Vagina (tissue), 2 donors: ENCODE results near the gene NEK11. TPM values are rescaled to one million over a fixed set of nuclear protein-coding genes. Genes with fewer than 3 reads are reported as not detected.

Source experiments
- DNase-seq, 2 donors: peaks; one replicate each; pipeline ENCODE4 v3.0.0-alpha.2; 2017; ENCODE audit errors: extremely low spot score in 2 of 2
- H3K27ac ChIP-seq: fragments of 200-600 bp; sonication (generic); one replicate; pipeline ENCODE4 v1.5.1; 2019
- H3K27me3 ChIP-seq: fragments of 200-600 bp; sonication (generic); one replicate; pipeline ENCODE4 v1.5.1; 2019
- H3K36me3 ChIP-seq, 2 donors: fragments of 200-600 bp; sonication (generic); one replicate each; pipeline ENCODE4 v1.5.1; 2017 to 2019
- H3K4me1 ChIP-seq: fragments of 200-600 bp; sonication (generic); one replicate; pipeline ENCODE4 v1.5.1; 2019
- H3K4me3 ChIP-seq, 2 donors: fragments of 200-600 bp; sonication (generic); 1 replicate in 1 of 2; 2 replicates in 1 of 2; pipeline ENCODE4 v1.5.1; 2016 to 2019
- H3K9me3 ChIP-seq: fragments of 200-600 bp; sonication (generic); one replicate; pipeline ENCODE4 v1.5.1; 2019
- POLR2A ChIP-seq, 2 donors: fragments of 450-650 bp; IDR thresholded peaks; one replicate each; pipeline ENCODE4 v1.6.1; 2017; ENCODE audit warnings: antibody characterized with exemption in 2 of 2, mild to moderate bottlenecking in 2 of 2, moderate library complexity in 2 of 2
- POLR2AphosphoS5 ChIP-seq, 2 donors: sonication (generic); formaldehyde crosslinking; IDR thresholded peaks; one replicate each; pipeline ENCODE4 v1.9.0; 2017; ENCODE audit warnings: antibody characterized with exemption in 2 of 2, mild to moderate bottlenecking in 2 of 2, low read depth in 1 of 2; ENCODE audit not compliant: insufficient read depth in 1 of 2
- intact Hi-C: fragments of 100-400 bp; cut with DNase I; formaldehyde crosslinking; loops from one replicate; pipeline ENCODE4 v1.15.1; 2023
- total RNA-seq: library from RNA; depleted of rRNA; stranded (reverse); fragments of >200 nt; gene quantifications from one replicate; pipeline ENCODE4 v1.2.3, GENCODE V29; 2016
- TF ChIP-seq, protein P1 (sequence below), 3 experiments: fragments of 450-650 bp in 2 of 3; fragments of 200-600 bp in 1 of 3; sonication (generic) in 1 of 3; IDR thresholded peaks; one replicate each; pipeline ENCODE4 v1.5.1; 2017 to 2019; ENCODE audit warnings: antibody characterized with exemption in 3 of 3, mild to moderate bottlenecking in 2 of 3, moderate library complexity in 2 of 3

The NEK11 gene
- total RNA-seq, 1 donor from 2014 or later, result 8.6 TPM

DNA sequence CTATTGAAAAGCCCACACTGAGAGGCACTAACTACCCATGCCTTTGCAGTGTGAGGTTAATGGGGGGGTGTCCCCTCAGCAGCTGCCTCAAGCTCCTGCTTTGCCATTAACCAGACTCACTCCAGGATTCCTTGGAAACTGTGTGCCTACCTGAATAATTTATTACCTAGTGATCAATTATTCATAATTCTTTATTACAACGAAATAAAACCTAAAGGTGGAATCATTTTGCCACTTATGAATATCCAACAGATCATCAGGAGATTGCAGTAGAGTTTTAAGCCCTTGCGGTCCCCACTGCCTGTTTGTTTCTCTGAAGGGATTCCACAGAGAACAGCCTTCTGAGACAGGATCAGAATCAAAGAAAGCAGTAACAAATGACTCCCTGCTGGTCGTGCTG is 23.3 kb downstream of the NEK11 start:
- Histone ChIP-seq H3K27me3 (no peaks in the 10 kb centered on the region), H3K27ac (no peak overlapping the region), H3K4me3 (no peak overlapping the region), H3K4me1 (no peaks in the 10 kb centered on the region), H3K9me3 (no peaks in the 10 kb centered on the region), H3K36me3 (no peaks in the 10 kb centered on the region)
- intact Hi-C loops, result no loop called here
- TF ChIP-seq, protein P1, sequence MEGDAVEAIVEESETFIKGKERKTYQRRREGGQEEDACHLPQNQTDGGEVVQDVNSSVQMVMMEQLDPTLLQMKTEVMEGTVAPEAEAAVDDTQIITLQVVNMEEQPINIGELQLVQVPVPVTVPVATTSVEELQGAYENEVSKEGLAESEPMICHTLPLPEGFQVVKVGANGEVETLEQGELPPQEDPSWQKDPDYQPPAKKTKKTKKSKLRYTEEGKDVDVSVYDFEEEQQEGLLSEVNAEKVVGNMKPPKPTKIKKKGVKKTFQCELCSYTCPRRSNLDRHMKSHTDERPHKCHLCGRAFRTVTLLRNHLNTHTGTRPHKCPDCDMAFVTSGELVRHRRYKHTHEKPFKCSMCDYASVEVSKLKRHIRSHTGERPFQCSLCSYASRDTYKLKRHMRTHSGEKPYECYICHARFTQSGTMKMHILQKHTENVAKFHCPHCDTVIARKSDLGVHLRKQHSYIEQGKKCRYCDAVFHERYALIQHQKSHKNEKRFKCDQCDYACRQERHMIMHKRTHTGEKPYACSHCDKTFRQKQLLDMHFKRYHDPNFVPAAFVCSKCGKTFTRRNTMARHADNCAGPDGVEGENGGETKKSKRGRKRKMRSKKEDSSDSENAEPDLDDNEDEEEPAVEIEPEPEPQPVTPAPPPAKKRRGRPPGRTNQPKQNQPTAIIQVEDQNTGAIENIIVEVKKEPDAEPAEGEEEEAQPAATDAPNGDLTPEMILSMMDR (IDR thresholded peaks at IDR 0.05), result no peak
- TF ChIP-seq POLR2AphosphoS5 (IDR thresholded peaks at IDR 0.05; ENCODE audit: insufficient read depth in 1 of 2, low read depth in 1 of 2) (no peak), POLR2A (IDR thresholded peaks at IDR 0.05) (no peak)
- no peak for DNase-seq

DNA sequence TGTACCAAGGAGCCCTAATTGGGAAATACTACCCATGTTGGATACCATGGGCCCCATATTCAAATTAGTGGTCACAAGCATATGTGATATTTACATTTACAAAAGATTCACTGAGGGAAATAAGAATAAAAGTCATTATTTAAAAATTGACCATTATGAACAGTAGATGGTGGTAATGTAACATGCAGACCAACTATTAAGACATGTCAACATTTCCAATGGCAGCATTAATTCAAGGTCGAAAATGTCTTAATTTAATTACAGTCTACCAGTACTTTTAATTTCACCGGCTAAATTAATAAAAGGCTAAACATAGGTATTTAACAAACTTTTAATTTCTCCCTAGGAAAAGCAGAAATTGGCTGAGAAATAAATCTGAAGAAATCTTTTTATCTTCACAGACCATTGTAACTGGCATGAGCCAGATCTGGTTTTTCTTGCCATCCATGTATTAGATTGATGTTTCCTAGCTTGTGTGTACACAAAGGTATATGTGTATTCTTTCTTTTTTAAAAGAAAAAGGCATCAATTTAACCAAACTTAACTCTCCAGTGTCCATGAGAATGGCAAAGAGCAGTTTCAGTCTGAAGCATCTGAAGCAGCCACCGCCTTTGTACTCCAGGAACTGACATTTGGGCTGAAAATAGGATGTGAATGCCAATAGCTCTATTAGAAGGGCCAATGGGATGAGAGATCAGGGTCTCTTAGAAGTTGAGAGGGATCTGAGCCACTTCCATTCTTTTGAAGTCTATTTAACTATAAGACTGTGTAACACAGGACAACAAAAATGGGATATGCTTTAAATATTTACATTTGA is 26.6 kb downstream of the NEK11 start:
- intact Hi-C loops, result no loop called here
- no peaks in the 10 kb centered on the region for H3K9me3 ChIP-seq
- no peaks in the 10 kb centered on the region for H3K4me1 ChIP-seq
- H3K4me3 ChIP-seq, result no peak overlapping the region
- TF ChIP-seq POLR2A (IDR thresholded peaks at IDR 0.05), result no peak
- TF ChIP-seq, protein P1 (IDR thresholded peaks at IDR 0.05), result no peak
- TF ChIP-seq POLR2AphosphoS5 (IDR thresholded peaks at IDR 0.05; ENCODE audit: insufficient read depth in 1 of 2, low read depth in 1 of 2), result no peak
- no peak for DNase-seq
- no peak overlapping the region for H3K27ac ChIP-seq
- no peaks in the 10 kb centered on the region for H3K27me3 ChIP-seq
- H3K36me3 ChIP-seq, result no peaks in the 10 kb centered on the region

DNA sequence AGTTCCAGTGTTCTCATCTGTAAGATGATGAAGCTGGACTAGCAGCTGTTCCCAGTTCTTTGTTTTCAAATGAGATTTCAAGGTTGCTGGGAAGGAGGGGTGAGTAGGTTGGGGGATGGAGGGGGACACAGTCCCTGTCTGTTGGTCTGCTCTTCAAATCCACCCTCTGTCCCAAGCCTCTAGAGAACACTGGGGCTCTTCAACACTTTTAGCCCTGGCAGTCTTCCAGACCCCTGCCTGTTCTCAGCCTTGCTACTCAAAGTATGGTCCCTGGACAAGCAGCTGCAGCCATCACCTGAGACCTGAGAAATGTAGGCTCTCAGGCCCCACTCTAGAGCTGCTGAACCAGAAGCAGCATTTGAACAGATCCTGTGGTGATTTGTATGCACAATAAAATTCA is 41.3 kb downstream of the NEK11 start:
- Histone ChIP-seq H3K27ac (no peak overlapping the region), H3K27me3 (no peaks in the 10 kb centered on the region), H3K9me3 (no peaks in the 10 kb centered on the region), H3K36me3 (no peaks in the 10 kb centered on the region), H3K4me1 (no peaks in the 10 kb centered on the region), H3K4me3 (no peak overlapping the region)
- intact Hi-C loops, result no loop called here
- no peak for DNase-seq
- TF ChIP-seq POLR2AphosphoS5 (IDR thresholded peaks at IDR 0.05; ENCODE audit: insufficient read depth in 1 of 2, low read depth in 1 of 2) (no peak), POLR2A (IDR thresholded peaks at IDR 0.05) (no peak)
- TF ChIP-seq, protein P1 (IDR thresholded peaks at IDR 0.05), result no peak

DNA sequence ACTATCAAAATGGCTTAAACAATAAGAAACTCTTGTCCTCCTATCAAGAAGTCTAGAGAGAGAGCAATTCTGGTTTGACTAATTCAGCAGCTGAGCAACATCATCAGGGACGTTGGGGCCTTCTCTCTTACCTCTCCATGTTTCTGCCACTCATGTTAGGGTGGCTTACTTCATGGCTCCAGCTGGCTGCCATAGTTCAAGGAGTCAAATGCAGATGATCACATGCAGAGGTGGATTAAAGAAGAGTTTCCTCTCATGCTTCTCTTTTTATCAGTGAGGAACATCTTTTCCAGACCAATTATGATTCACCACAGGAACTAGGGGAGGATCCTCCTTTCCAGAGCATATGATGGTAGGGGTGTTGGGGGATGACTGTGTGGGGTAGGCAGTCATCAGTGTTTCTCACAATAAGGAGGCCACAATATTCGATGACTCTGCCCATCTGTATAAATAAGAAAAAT is 45.5 kb downstream of the NEK11 start:
- no peaks in the 10 kb centered on the region for H3K9me3 ChIP-seq
- H3K27ac ChIP-seq, result peak overlapping the region; percentile 3
- DNase-seq, result no peak
- no peak overlapping the region for H3K4me3 ChIP-seq
- no peaks in the 10 kb centered on the region for H3K4me1 ChIP-seq
- intact Hi-C loops, result no loop called here
- TF ChIP-seq, protein P1 (IDR thresholded peaks at IDR 0.05), result no peak
- TF ChIP-seq POLR2A (IDR thresholded peaks at IDR 0.05), result no peak
- no peak for TF ChIP-seq POLR2AphosphoS5 (IDR thresholded peaks at IDR 0.05; ENCODE audit: insufficient read depth in 1 of 2, low read depth in 1 of 2)
- H3K36me3 ChIP-seq, result no peaks in the 10 kb centered on the region
- H3K27me3 ChIP-seq, result no peaks in the 10 kb centered on the region

DNA sequence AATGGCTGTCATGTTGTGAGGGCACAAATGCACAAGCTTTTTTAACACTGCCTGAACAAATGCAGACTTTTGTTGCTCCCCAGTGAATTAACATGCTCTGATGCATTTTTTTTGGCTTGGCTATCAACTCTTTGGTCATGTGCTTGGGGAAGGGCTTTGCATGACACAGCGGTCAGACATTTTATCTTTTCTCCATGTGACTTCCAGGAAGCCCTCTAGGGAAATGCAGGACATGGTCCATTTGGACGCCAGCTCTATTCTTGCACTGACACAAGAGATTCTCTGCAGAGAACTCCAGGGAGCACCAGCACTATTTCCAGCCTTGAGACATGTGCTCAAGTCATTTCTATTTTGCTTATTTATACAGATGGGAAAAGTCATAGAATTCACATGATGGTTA is 46.2 kb downstream of the NEK11 start:
- no peak overlapping the region for H3K4me3 ChIP-seq
- peak overlapping the region; percentile 3 for H3K27ac ChIP-seq
- H3K27me3 ChIP-seq, result no peaks in the 10 kb centered on the region
- intact Hi-C loops, result no loop called here
- no peak for TF ChIP-seq POLR2A (IDR thresholded peaks at IDR 0.05)
- no peak for TF ChIP-seq POLR2AphosphoS5 (IDR thresholded peaks at IDR 0.05; ENCODE audit: insufficient read depth in 1 of 2, low read depth in 1 of 2)
- TF ChIP-seq, protein P1 (IDR thresholded peaks at IDR 0.05), result no peak
- H3K36me3 ChIP-seq, result no peaks in the 10 kb centered on the region
- no peaks in the 10 kb centered on the region for H3K4me1 ChIP-seq
- H3K9me3 ChIP-seq, result no peaks in the 10 kb centered on the region
- no peak for DNase-seq
